Stimulated activated naive CD4-positive, alpha-beta T cell (primary cell): ENCODE data around the gene ALDH9A1.
"Not testable (repeated sequence)": the region's sequence is repeated elsewhere in the genome, so short reads cannot be mapped to it uniquely, and the experiment has no call there.

Experiments
- DNase-seq, 6 experiments: peaks; one replicate each; lab custom pipeline; 2025; lab: John Stamatoyannopoulos, UW

Gene ALDH9A1

DNA sequence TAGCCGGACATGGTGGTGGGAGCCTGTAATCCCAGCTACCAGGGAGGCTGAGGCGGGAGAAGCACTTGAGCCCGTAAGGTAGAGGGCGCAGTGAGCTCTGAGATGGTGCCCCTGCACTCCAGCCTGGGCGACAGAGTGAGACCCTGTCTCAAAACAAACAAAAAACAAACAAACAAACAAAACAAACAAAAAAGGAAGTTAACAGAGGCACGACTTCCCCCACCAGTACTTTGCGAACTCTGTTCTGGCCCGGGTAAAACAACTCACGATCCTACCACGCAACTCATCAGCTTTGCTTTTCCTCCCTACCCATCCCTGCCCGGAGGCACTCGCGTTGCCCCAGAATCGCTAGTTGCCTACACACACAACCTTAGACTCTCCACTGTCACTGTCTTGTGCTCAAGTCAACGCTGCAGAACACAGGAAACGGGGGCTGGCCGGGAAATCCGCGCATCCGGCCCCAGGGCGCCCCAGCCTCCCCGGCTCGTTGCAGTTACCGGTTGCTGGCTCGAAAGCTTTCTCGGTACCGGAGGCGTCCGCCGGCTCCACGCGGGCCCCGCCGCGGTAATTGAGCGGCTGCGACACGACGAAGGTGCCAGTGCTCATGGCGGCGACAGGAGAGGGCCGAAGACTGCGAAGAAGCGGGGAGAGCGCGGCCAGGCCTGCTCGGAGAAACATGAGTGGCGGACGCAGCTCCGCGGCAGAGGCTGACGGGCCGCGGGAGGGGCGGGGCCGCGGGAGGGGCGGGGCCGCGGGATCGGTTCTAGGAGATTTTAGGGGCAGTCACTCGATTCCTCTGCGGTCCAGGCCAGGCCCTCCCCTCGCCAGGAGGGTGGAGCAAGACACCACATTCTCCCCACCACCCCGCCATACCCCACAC lies at the start of gene ALDH9A1:
Gene ALDH9A1 (minus strand): TSS at position 682 of the 880 bp plus-strand sequence. CDS start 4 bp downstream, at position 678.
- peak; percentile 71 to 96 (median 84) for DNase-seq

DNA sequence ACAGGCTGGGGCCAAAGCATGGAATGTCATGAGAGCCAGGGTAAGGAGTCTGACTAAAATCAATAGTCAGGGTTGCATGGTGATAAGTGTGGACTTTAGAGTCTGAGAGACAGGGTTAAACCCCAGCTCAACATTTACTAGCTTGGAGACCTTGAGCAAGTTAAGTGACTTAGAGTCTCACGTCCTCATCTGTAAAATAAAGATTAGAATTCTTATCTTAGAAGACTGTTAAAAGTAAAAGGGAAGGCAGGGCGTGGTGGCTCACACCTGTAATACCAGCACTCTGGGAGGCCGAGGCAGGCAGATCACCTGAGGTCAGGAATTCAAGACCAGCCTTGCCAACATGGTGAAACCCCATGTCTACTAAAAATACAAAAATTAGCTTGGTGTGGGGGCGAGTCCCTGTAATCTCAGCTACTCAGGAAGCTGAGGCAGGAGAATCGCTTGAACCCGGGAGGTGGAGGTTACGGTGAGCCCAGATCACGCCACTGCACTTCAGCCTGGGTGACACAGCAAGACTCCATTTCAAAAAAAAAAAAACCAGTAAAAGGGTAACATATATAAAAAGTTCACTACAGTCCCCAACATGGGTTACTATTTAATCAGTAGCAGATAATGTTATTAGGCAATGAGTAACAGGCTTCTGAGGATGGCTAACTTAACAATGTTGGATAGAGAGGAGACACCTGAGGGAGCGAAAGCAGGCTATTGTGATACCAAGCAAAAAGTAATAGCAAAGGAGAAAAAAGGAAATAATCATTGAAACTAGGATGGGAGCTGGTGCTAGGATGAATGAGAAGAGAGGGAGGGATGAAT lies 49.5 kb upstream of the ALDH9A1 start:
- no peak for DNase-seq

DNA sequence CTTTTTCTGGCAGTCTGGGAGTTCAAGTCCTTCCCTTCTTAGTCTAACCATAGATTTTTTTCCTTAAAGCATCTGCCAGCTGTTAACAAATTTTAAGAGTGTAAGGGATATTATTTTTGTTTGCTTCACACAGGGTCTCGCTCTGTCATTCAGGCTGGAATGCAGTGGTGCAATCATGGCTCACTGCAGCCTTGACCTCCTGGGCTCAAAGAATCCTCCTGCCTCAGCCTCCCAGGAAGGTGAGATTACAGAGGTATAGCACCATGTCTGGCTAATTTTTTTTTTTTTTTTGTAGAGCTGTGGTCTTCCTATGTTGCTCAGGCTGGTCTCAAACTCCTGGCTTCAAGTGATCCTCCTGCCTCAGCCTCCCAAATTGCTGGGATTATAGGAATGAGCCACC lies 46.6 kb upstream of the ALDH9A1 start:
- DNase-seq: not testable (repeated sequence)

DNA sequence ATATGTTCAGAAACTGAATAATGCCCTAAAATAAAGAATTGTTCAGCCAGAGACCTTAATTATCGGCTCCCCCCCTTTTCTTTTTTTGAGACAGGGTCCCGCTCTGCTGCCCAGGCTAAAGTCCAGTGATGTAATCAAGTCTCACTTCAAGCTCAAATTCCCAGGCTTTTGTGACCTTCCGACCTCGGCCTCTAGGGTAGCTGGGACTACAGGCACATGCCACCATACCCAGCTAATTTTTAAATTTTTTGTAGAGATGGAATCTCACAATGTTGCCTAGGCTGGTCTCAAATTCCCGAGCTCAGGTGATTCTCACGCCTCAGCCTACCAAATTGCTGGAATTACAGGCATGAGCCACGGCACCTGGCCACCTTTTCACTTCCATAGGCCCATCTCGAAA lies 43.8 kb upstream of the ALDH9A1 start:
- DNase-seq: no peak

DNA sequence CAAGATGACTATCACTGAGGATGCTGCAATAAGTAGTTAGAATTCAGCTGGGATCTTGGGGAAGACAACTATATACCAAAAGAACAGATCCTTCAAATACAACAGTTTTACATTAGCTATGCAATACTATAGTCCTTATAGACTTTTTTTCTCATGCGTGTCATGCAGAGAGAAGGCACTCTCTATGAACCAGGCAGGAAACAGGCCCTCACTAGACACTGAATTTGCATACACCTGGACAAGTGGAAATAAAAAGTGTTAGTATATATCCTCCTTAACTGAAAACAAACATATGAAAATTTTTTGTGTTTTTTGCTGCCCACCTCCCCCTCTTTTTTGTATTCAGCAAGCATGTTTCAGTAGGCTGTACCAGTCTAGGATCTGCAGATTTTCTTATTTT lies 40.4 kb upstream of the ALDH9A1 start:
- no peak for DNase-seq

DNA sequence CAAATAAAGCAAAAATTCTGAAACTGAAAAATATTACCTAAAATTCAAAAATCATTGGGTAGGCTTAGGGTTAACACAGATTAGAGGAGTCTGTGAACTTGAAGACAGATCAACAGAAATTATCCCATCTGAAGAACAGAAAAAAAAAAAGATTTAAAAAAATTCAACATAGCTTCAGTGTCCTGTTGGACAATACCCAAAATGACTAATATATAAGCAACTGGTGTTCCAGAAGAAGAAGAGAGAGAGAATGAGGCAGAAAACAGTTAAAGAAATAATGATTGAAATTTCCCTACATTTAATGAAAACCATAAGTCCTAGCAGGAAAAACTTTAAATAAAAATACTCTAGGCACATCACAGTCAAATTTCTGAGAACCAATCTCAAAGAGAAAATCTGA lies 38.8 kb upstream of the ALDH9A1 start:
- DNase-seq: no peak

DNA sequence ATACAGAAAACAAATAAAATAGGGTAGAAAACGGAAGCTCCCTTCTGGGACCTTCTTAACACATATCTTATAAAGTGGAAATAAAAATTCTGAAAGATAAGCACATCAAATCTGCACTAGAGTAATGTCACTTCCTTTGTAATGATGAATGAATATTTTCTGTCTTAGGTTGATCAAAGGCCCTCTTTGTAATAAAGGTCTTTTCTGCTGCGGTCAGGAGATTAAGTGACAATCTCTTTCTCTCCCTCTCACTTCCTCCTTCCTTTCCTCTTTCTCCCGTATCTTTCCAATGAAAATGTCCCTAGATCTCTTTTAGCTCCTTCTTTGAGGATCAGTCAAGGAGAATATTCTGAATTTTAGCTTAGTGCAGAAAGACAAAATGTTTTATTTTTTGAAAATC lies 36.5 kb upstream of the ALDH9A1 start:
- no peak for DNase-seq

DNA sequence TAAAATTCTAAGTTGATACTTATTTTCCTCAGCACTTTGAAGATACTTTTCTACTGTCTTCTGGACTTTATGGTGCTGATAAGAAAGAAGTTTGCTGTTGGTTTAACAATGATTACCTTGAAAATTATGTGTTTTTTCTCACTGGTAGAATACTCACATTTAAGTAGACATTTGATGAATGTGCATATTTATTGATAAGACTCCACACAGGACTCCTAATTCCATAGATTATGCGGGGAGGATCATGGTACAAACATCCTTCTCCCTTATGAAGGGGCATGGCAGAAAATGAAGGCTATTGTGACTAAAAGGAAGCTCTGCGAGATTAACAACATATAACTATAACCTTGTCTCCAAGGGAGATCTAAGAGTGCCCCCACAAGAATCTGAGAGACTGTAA lies 28.5 kb upstream of the ALDH9A1 start:
- no peak for DNase-seq

DNA sequence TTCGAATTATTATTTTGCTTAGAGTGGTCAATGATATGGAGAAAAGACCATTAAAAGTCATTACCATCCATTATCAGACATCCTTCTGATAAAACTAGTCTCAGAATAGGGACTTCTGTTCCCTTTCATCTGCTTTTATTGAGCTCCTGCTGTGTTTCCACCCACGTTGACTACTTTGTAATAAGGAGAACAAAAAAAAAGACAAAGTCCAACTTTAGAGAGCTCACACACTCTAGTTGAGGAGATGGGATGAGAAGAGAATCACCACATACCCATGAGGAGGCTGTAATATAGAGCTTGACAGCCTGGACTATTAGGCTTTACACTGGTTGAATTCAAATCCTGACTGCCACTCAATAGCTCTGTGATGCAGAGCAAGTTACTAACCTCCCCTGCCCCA lies 27.8 kb upstream of the ALDH9A1 start:
- DNase-seq: no peak

DNA sequence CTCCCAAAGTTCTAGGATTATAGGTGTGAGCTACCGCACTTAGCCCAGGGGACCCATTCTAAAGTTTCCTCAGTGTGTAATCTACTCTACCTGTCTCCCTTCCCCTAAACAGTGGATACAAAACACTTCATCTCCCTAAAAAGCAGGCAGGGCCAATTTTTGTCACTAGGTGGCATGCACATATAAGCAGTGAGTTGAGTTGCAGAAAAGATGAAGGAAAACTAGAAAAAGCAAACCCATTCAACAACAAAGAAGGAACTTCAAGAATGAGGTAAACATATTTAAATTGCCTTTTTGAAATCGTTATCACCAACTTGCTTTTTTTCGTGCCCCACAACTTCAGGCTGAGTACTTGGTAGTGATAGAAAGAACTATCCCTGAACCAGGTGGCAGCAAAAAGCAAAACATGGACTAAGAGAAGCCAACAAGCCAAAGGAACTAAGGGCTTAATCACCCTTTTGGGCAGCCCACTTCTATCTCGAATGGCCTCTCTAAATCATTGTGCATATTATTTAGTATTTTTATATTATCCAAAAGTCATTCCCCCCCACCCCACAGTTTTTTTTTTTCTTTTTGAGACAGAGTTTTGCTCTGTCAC lies 19.7 kb upstream of the ALDH9A1 start:
- peak in 3 of 6 experiments; percentile 9 to 29 (median 9) for DNase-seq

DNA sequence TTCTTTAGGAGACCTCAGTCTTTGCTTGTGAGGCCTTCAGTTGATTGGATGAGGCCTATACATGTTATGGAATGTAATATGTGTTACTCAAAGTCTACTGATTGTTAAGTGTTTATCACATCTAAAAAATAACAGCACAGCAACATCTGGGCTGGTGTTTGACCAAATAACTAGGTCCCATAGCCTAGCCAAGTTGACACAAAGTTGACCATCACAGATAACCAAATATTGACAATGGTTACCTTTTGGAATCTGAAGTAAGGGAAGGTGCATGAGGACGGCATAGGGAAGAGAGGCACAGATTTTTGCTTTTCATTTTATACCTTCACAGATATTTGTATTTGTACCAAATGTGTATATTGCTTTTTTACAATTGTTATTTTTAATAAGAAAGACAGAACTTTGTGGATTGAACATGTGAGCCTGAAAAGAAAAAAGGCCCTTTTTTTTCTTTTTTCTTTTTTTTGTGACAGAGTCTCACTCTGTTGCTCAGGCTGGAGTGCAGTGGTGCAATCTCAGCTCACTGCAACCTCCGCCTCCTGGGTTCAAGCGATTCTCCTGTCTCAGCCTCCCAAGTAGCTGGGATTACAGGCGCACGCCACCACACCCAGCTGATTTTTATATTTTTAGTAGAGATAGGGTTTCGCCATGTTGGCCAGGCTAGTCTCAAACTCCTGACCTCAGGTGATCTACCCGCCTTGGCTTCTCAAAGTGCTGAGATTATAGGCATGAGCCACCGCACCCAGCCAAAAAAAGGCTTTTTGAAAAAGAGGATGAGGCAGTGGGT lies 18.1 kb upstream of the ALDH9A1 start:
- not testable (repeated sequence) for DNase-seq

DNA sequence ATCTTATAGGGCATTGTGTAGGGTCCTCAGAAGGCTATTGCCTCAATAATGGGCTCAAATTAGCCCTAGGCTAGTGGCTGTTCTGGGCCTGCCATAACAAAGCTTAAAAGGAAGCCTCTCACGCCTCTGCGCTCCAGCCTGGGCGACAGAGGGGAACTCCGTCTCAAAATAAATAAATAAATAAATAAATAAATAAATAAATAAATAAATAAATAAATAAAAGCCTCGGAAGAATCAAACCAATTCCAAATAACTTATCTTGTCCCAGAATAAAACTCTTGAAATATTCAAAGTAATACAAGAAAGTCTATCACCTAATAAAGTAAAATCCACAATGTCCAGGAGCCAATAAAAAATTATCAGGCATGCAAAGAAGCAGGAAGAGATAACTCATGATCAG lies 14.4 kb upstream of the ALDH9A1 start:
- no peak for DNase-seq

DNA sequence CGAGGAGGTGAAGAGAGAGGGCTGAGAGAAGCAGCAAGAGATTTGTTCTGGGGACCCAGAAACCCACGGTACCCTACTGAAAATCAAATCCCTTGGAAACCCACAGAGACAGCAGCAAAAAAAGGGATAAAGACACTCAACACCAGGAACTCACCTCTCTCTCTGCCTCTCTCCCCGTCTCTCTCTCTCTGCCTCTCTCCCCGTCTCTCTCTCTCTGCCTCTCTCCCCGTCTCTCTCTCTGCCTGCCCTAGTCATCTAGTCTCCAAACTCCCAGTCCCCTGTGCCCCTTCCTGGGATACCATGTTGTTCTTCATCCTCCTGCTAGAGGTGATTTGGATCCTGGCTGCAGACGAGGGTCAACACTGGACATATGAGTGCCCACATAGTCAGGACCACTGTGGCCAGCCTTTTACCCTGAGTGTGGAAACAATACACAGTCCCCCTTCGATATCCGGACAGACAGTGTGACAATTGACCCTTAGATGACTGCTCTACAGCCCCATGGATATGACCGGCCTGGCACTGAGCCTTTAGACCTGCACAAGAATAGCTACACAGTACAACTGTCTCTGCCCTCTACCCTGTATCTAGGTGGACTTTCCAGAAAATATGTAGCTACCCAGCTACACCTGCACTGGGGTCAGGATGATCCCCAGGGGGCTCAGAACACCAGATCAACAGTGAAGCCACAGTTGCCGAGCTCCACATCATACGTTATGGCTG lies 9.8 kb upstream of the ALDH9A1 start:
- no peak for DNase-seq

DNA sequence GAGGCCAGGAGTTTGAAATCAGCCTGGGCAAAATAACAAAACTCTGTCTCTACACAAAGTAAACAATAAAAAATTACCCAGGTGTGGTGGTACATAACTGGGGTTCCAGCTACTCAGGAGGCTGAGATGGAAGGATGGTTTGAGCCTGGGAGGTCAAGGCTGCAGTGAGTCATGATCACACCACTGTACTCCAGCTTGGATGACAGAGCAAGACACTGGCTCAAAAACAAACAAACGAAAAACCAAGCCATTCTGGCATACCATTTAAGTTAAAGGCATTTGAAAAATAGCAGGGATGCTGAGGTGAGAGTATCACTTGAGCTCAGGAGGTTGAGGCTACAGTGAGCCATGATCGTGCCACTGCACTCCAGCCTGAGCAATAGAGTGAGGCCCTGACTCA lies 5.3 kb upstream of the ALDH9A1 start:
- no peak for DNase-seq

DNA sequence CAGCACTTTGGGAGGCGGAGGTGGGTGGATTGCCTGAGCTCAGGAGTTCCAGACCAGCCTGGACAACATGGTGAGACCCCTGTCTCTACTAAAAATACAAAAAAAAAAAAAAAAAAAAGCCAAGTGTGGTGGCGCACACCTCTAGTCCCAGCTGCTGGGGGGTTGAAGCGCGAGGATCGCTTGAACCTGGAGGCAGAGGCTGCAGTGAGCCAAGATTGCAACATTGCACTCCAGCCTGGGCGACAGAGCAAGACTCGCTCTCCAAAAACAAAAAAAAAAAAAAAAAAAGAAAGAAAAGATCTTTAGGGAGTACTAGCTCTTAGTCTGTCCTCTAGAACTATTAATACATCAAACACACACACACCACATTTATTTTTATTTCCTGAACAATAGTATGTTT lies 3.6 kb upstream of the ALDH9A1 start:
- DNase-seq: not testable (repeated sequence)

DNA sequence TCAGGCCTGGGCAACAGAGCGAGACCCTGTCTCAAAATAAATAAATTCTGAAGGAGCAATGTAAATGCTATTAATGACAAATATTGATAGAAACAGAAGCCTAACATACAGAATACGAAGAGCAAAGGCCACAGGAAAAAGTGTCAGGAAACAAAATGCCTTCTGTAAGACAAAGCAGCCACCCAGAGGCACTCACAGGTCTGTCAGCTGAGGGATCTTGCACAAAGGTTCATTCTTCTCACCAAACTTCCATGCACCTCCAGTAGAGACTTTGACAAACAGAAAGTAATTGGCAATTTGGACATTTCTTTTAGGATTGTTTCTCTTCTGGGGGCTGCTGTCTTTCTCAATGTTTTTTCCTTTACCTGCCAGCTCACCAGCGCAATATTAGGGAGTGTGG lies 1.2 kb upstream of the ALDH9A1 start:
- no peak for DNase-seq

DNA sequence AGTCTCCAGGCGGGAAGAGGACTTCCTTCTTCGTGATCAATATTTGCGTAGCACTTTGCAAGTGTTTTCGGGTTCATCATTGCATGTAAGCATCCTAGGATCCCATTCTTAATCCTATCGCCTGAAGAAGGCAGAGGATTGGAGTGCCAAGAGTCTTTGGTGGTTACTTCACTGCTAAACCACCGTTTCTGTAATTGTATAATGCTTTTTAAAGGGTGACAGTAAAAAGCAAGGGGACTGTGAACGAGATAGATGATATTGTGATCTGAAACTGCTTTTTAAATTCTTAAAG lies 345 bp upstream of the ALDH9A1 start:
- no peak for DNase-seq

DNA sequence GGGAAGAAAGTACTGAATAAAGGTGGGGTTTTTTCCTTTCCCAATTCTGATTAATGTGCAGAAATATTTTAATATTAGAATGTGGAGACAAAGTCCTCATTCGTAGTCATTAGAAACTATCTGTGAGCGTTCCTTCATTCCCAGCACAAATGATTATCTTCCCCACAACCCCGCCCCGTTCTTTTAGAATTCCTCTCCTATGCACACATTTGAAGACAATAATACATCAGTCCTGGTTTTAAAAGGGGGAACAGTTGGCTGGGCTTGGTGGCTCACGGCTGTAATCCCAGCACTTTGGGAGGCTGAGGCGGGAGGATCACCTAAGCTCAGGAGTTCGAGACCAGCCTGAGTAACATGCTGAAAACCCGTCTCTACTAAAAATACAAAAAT lies 876 bp downstream of the ALDH9A1 start:
- no peak for DNase-seq

DNA sequence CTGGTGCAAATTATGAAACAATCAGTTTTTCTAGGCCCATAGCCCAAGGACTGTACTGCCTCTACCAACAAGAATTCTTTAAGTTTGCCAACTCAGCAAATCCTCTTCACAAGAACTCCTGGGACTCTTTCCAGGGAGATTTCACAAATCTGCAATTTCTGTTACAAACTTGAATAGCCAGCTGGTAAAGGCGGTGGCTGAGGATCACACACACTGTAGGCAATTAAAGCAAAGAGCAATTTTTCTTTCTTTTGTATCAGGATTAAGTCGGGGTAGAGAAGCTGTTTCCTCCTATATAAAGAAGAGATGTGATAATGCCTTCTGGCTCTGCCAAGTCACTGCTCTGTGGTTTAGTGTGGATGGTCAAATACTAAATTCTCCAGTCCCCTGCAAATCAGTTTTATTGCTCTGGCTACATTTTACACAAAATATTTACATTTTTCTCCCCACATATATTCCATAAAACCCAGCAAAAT lies 1.7 kb downstream of the ALDH9A1 start:
- DNase-seq: no peak

DNA sequence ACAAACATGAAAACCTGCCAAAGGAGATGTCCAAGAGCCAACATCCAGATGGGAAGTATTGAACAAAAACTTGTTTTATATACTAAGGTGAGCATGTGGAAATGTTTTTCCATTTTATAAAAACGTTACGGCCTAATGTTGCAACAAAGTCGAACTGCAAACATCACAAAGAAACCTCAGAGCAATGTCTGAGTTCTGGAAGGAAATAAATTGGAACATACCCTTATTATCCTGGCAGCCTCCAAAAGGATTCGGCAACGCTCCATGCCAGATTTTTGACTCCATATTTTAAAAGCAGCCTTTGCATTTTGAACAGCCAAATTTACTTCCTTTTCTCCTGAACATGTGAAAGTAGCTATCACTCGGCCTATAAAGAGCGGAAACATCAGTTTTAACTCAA lies 3.3 kb downstream of the ALDH9A1 start:
- no peak for DNase-seq

DNA sequence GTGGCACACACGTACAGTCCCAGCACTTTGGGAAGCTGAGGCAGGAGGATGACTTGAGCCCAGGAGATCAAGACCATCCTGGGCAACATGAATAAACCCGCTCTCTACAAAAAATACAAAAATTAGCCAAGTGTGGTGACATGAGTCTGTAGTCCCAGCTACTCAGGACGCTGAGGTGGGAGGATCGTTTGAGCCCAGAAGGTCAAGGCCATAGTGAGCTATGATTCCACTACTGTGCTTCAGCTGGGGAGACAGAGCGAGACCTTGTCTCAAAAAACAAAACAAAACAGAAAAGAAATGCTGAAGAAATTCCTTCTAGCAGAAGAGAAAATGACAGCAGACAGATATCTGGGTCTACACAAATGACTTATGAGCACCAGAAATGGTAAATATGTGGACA lies 10.3 kb downstream of the ALDH9A1 start:
- DNase-seq: no peak
